Occipital lobe (tissue), 2 donors: ENCODE results near the gene TNK1. TPM values are rescaled to one million over a fixed set of nuclear protein-coding genes. Genes with fewer than 3 reads are reported as not detected.
A peak's percentile ranks its signal among the peaks of the same experiment; 100 is the strongest.
"Not testable (repeated sequence)": the region's sequence is repeated elsewhere in the genome, so short reads cannot be mapped to it uniquely, and the experiment has no call there.

Experiments used
- DNase-seq: peaks from one replicate; lab custom pipeline; 2025; lab: John Stamatoyannopoulos, UW
- total RNA-seq: library from RNA; depleted of rRNA; stranded (reverse); fragments of >200 nt; gene quantifications from one replicate; pipeline ENCODE4 v1.2.3, GENCODE V29; 2014

TNK1 gene
- total RNA-seq, 1 donor from 2014 or later: 0.94 TPM

DNA sequence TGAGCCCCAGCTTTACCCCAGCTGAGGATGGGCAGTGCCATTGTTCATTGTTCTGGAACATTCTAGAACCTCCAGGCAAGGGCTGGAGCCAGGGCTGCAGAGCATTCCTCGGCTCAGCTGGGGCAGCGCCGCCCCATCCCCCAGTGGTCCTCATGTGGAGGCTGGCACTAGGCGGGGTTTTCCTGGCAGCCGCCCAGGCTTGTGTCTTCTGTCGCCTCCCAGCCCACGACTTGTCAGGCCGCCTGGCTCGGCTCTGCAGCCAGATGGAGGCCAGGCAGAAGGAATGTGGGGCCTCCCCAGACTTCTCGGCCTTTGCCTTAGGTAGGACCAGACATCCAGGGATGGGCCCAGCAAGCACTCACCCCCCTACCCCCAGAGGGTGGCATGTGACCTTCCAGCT lies 25.8 kb upstream of the TNK1 start, which contains the start of gene TMEM95:
Gene TMEM95 (plus strand): TSS at position 104 of the 400 bp plus-strand sequence. CDS start 49 bp downstream, at position 153.
- DNase-seq: peak; percentile 22

DNA sequence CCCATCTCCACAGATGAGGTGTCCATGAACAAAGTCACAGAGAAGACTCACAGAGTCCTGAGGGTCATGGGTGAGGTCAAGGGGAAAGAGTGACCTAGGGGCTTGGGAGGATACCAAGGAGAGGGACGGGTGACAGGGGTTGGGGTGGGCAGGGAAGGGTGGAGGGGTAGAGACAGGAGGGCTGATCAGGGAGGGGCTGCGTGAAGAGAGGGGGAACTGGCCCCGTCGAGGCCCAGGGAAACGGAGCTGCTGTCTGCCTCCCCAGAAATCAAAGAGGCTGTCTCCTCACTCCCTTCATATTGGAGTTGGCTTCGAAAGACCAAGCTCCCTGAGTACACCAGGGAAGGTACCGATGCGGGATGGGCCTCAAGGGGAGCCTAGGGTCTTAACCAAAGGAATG lies 25.3 kb upstream of the TNK1 start:
- no peak for DNase-seq

GRCh38 chr17:7356072-7356549 lies 24.8 kb upstream of the TNK1 start:
- peak; percentile 39 for DNase-seq

GRCh38 chr17:7356756-7357155 lies 24.1 kb upstream of the TNK1 start:
- DNase-seq: no peak

- DNase-seq: no peak
Observed at GRCh38 chr17:7357381-7357780, 23.5 kb upstream of the TNK1 start.

DNA sequence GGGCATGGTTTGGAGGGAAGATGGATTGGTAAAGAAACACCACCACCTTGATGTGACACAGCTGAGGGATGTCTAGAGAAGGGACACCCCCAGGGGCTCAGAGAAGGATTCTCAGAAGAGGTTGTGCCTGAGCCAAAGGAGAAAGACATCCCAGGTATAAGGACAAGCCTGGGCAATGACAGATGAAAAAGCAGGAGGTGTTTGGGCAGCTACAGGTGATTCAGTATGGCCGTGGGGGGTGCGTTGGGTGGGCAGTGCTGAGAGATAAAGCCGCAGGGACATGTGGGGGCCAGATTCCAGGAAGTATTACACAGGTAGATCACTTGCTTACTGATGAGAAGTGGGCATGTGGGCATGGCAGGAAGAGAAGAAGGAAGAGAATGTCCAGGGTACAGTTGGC lies 19.0 kb upstream of the TNK1 start:
- no peak for DNase-seq

DNA sequence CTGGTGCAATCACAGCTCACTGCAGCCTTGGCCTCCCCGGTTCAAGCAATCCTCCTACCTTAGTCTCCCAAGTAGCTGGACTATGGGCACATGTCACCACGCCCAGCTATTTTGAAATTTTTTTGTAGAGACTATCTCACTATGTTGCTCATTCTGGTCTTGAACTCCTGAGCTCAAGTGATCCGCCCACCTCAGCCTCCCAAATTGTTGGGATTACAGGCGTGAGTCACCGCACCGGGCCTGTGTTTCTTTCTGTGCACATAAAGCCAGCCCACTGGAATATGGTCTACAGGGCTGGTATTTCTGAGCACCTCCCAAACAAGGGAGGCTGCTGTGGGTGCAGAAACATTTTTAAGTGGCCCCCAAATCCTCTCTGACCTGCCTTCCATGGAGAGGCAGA lies 17.6 kb upstream of the TNK1 start:
- DNase-seq: no peak

- not testable (repeated sequence) for DNase-seq
Observed at GRCh38 chr17:7365963-7366362, 14.9 kb upstream of the TNK1 start.

DNA sequence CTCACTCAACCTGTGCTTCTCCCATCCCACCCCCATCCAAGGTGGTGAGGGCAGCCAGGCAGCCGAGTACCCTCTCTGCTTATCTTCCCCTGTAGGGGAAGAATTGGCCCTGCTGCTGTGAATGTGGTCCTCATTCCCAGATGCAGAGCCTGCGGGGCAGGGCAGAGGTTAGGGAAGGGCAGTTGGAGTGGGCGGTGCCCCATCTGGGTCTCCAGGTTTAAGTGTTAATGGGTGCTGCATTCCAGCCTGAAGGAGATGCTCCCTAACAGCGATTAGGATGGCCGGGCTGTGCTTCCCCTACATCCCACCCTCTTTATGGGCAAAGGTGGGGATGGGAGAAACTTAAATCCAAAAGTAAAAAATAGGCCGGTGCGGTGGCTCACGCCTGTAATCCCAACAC lies 13.8 kb upstream of the TNK1 start:
- no peak for DNase-seq

DNA sequence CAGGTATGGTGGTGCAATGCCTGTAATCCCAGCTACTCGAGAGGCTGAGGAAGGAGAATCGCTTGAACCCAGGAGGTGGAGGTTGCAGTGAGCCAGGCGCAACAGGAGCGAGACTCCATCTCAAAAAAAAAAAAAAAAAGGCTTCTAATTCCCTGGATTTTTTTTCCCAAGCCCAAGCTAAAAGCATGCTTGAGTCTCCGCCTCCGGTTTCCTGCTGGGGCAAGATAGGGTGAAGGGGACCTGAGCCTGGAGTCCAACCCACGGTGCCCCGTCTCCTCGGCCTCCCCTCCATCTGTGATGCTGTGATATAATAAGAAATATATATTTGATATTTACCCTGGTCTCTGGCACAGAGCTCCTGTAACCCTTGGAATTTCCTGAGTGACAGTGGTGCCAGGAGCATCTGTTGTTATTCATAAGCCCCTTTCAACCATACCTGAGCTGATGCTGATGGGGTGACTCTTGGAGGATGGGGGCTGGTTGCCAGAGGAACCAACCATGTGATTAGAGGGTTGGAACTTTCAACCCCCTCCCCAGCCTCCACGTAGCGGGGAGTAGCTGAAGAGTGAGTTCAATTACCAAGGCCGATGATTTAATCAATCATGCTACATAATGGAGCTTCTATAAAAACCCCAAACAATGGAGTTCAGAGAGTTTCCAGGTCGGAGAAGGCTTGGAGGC lies 12.8 kb upstream of the TNK1 start:
- no peak for DNase-seq

DNA sequence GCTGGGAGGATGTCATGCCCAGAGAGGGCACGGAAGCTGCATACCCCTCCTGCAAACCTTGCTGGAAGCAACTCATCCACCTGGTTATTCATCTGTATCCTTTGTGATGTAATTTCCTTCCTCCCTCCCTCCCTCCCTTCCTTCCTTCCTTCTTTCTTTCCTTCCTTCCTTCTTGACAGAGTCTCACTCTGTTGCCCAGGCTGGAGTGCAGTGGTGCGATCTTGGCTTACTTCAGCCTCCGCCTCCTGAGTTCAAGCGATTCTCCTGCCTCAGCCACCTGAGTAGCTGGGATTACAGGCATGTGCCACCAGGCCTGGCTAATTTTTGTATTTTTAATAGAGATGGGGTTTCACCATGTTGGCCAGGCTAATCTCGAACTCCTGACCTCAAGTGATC lies 12.3 kb upstream of the TNK1 start:
- DNase-seq: not testable (repeated sequence)

DNA sequence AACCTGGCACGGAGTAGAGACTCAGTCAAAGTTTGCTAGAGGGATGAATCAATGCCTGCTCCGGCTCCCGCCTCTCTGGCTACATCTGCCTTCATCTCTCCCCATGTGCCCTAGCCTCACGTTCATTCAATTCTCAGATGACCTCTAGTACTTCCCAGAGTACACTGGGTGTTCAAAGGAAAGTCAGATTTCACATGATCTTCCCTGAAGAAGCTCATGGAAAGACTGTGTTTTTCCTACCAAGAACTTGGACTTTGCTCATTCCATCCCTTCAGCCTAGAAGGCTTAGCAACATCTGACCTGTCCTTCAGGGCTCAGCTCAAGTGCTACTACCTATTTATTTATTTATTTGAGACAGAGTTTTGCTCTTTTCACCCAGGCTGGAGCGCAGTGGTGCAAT lies 11.1 kb upstream of the TNK1 start:
- no peak for DNase-seq

GRCh38 chr17:7370853-7371252 lies 10.0 kb upstream of the TNK1 start:
- no peak for DNase-seq

DNA sequence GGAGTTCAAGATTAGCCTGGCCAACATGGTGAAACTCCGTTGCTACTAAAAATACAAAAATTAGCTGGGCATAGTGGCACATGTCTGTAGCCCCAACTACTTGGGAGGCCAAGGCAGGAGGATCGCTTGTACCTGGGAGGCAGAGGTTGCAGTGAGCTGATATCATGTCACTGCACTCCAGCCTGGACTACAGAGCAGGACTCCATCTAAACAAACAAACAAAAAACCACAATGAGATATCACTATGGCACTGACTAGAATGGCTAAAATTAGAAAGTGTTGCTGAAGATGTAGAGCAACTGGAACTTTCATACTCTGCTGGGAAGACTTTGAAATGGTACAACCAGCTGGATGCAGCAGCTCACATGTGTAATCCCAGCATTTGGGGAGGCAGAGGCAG lies 6.5 kb upstream of the TNK1 start:
- no peak for DNase-seq

DNA sequence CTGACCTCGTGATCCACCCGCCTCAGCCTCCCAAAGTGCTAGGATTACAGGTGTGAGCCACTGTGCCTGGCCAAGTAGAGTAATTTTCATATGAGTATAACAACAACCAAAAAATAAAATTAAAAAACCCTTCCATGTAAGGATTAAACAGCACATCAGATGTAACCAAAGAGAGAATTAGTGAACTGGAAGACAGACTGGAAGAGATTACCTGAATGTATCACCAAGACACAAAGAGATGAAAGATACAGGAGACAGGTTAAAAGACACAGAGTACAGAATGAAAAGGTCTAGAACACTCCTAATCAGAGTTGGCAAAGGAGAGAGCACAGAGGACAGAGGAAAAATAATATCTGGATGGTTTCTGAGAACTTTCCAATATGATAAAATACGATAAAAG lies 1.8 kb upstream of the TNK1 start:
- no peak for DNase-seq

GRCh38 chr17:7380321-7380720 lies 568 bp upstream of the TNK1 start:
- DNase-seq: no peak

- DNase-seq: no peak
Observed at GRCh38 chr17:7382901-7383300, 2.0 kb downstream of the TNK1 start.

DNA sequence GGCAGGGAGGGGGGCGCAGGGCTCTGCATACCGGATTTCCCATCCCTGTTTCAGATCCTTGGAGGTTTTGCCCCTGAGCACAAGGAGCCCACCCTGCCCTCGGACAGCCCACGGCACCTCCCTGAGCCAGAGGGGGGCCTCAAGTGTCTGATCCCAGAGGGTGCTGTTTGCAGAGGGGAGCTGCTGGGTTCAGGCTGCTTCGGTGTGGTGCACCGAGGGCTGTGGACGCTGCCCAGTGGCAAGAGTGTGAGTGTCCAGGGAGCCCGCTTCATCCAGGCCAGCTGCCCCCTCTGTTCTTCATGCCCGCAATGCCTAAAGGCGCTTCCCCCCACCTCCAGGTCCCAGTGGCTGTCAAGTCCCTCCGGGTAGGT lies 2.5 kb downstream of the TNK1 start:
- no peak for DNase-seq

DNA sequence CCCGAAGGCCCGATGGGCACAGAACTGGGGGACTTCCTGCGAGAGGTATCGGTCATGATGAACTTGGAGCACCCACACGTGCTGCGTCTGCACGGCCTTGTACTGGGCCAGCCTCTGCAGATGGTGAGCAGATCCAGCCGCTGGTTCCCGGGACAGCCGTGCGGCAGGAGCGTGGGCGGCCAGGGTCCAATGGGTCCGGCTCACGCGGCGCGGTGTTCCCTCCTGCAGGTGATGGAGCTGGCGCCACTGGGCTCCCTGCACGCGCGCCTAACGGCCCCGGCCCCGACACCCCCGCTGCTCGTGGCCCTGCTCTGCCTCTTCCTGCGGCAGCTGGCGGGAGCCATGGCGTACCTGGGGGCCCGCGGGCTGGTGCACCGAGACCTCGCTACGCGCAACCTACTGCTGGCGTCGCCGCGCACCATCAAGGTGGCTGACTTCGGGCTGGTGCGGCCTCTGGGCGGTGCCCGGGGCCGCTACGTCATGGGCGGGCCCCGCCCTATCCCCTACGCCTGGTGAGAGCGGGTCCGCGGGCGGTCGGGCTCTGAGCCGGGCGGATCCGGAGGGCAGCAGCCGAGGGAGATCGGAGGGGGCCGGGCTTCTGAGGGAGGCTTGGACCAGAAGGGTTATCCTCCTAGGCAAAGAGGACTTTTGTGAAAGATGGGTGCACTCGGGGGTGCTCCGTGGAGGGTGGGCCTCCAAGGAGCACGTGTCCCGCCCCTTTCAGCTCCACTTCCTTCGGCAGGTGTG lies 3.0 kb downstream of the TNK1 start:
- peak; percentile 46 for DNase-seq

DNA sequence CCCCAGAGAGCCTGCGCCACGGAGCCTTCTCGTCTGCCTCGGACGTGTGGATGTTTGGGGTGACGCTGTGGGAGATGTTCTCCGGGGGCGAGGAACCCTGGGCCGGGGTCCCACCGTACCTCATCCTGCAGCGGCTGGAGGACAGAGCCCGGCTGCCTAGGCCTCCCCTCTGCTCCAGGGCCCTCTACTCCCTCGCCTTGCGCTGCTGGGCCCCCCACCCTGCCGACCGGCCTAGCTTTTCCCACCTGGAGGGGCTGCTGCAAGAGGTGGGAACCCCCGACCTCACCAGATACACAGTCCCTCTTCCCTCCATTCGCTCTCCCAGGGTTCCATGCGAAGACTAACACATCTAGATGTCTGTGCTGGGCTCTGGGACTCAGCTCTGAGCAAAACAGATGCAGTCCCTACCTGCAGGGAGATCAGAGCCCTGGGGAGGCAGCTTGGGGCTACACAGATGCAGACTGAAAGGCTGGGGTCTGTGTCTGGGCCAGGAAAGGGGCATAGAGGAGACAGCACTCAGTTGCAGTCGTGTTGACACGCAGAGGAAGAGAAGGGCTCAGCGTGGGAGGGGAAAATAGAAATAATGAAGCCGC lies 3.7 kb downstream of the TNK1 start:
- DNase-seq: no peak

GRCh38 chr17:7388856-7389255 lies 8.0 kb downstream of the TNK1 start:
- no peak for DNase-seq
